H1 (cell line): ENCODE measurements around the gene FAU. TPM values are rescaled to one million over a fixed set of nuclear protein-coding genes. Genes with fewer than 3 reads are reported as not detected.

ENCODE experiments used
- BACH1 ChIP-seq: IDR thresholded peaks from 2 replicates; pipeline ENCODE4 v1.6.1; 2012; ENCODE audit warnings: low read length, improper control_type of control experiment
- CBX8 ChIP-seq: fragments of 300-800, 300-1000 bp; sonication (generic); IDR thresholded peaks from 2 replicates; pipeline ENCODE4 v1.7.1; 2016; ENCODE audit warnings: low read depth, low read length, borderline replicate concordance
- EGR1 ChIP-seq: IDR thresholded peaks from 2 replicates; pipeline ENCODE4 v1.6.1; 2011; ENCODE audit warnings: low read depth, low read length, borderline replicate concordance
- GABPA ChIP-seq: IDR thresholded peaks from 2 replicates; pipeline ENCODE4 v1.6.1; 2011; ENCODE audit warnings: mild to moderate bottlenecking, low read length, moderate library complexity, borderline replicate concordance; ENCODE audit not compliant: insufficient read depth
- SAP30 ChIP-seq: fragments of 300-600 bp; sonication (generic); IDR thresholded peaks from 2 replicates; pipeline ENCODE4 v1.7.1; 2012; ENCODE audit warnings: low read length, moderate library complexity, mild to moderate bottlenecking, inconsistent platforms; ENCODE audit not compliant: insufficient read depth, insufficient replicate concordance
- SIN3A ChIP-seq, 2 experiments: IDR thresholded peaks in 1 of 2; conservative IDR thresholded peaks in 1 of 2; 2 replicates each; pipeline ENCODE4 v1.6.1; 2011 to 2012; ENCODE audit warnings: low read length in 2 of 2, improper control_type of control experiment in 1 of 2, low read depth in 1 of 2, mild to moderate bottlenecking in 1 of 2
- SP2 ChIP-seq: IDR thresholded peaks from 2 replicates; pipeline ENCODE4 v1.6.1; 2012; ENCODE audit warnings: mild to moderate bottlenecking, low read length, inconsistent platforms
- SP4 ChIP-seq: IDR thresholded peaks from 2 replicates; pipeline ENCODE4 v1.6.1; 2012; ENCODE audit warnings: low read length, inconsistent platforms
- polyA plus RNA-seq, 7 experiments: library from polyadenylated mRNA; depleted of rRNA in 3 of 7; stranded (reverse) in 5 of 7; unstranded in 2 of 7; fragments of >200 nt in 5 of 7; fragments of 200-250 nt in 2 of 7; gene quantifications; 1 replicate in 5 of 7; 2 replicates in 1 of 7; 4 replicates in 1 of 7; pipeline versions ENCODE4 v1.2.1 to v1.2.3, GENCODE V29; 2011 to 2013; ENCODE audit warnings: missing spikeins in 2 of 7, mixed read lengths in 2 of 7
- total RNA-seq: library from RNA; stranded (reverse); fragmentation: NEBNext Ultra II Directional; extraction: Animal tissue kit (Norgen Biotek cat#: 25700); gene quantifications from 2 replicates; pipeline ENCODE4 v1.2.1, GENCODE V29; 2021

The FAU gene
- total and polyA plus RNA-seq, 2 of the 8 experiments (the other 6 are each of a cell fraction or from before 2014, with no cell fraction given), result 826 to 896 TPM

DNA sequence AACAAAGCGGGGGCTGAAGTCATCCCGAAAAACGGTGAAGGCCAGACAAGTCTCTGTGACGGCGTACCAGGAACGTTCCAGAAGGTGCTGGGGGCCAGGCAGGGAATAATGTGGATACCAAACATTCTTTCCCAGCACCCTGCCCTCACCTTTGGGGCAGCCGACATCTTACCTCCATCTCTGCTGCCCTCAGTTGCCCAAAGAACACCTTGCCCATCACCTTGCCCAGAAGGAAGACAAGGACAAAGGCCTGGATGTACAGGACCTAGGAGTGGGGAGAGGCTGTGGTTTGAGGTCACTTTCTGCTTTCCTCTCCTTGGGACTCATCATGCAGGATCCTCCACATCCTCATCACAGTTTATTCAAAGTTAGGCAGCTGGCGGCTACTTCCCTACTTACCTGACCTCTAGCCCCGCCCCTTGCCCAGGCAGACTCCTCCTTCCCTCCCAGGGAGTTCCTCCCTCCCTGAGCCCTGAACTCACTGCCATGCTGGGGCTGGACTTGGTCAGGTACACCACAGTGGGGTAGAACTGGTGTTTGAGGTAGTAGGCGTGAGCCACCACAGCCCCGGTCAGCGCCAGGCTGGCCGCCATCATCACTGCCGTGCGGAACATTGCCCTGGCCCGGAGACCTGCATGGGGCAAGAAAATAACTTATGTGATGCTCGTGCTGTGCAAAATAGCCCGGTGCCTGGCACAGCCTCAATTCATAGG, 11.2 kb upstream of the FAU start (continued):
- TF ChIP-seq SP2 (no peak), SP4 (0 out of 2 replicates have a peak, but pooled peaks have one; percentile 36), SIN3A (conservative IDR thresholded peaks at IDR 0.05 in 1 of 2, IDR thresholded peaks at IDR 0.05 in 1 of 2; ENCODE audit: low read depth in 1 of 2, low read length in 2 of 2) (0 out of 4 replicates have a peak, but pooled peaks of 1 of the 2 experiments have one; percentile 32), GABPA (no peak), SAP30 (no peak), BACH1 (no peak), CBX8 (no peak), EGR1 (no peak)
